ENCODE results near the gene TULP3.

Gene TULP3

GRCh38 chr12:2979806-2980205 is 89.1 kb downstream of the TULP3 start:
- H3K4me1 Mint-ChIP-seq: peaks cover 32% of the 10 kb centered on the region
- H3K27ac Mint-ChIP-seq: no peak overlapping the region
- H3K36me3 Mint-ChIP-seq (ENCODE audit: low read depth): peaks cover 18% of the 10 kb centered on the region
- DNase-seq: no peak
- H3K4me3 Mint-ChIP-seq: no peak overlapping the region
- no peaks in the 10 kb centered on the region for H3K9me3 Mint-ChIP-seq
- TF ChIP-seq CTCF (IDR thresholded peaks at IDR 0.05): no peak
- peaks cover 3% of the 10 kb centered on the region for H3K27me3 Mint-ChIP-seq (ENCODE audit: low read depth, poor library complexity)

GRCh38 chr12:2980630-2981029 is 89.9 kb downstream of the TULP3 start:
- Mint-ChIP-seq H3K27ac (no peak overlapping the region), H3K9me3 (no peaks in the 10 kb centered on the region)
- no peak for DNase-seq

DNA sequence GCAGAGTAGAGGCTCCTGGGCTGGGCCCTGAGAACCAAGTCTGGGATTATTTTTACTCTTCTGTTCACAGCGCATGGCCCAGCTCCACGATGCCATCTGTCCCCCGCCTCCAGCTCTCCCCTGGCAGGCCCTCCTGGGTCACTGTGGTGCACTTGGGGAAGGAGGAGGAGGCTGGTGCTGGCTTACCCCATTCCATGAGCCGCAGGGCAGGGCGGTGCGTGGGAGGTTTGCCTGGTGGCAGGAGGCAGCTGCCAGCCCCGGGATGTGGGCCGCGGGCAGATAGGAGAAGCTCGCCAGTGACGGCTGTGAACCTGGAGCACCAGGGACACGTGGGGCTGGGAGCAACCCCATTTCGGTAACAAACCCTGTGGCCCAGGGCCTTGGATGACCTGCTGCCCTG is 91.7 kb downstream of the TULP3 start:
- no peak for TF ChIP-seq CTCF (IDR thresholded peaks at IDR 0.05)
- Mint-ChIP-seq H3K9me3 (peaks cover 7% of the 10 kb centered on the region), H3K27ac (no peak overlapping the region)

More at GRCh38 chr12:2980630-2981029, 89.9 kb downstream of the TULP3 start:
- peaks cover 32% of the 10 kb centered on the region for H3K4me1 Mint-ChIP-seq
- H3K27me3 Mint-ChIP-seq (ENCODE audit: low read depth, poor library complexity): peaks cover 3% of the 10 kb centered on the region
- TF ChIP-seq CTCF (IDR thresholded peaks at IDR 0.05): no peak
- peaks cover 18% of the 10 kb centered on the region for H3K36me3 Mint-ChIP-seq (ENCODE audit: low read depth)
- no peak overlapping the region for H3K4me3 Mint-ChIP-seq

DNA sequence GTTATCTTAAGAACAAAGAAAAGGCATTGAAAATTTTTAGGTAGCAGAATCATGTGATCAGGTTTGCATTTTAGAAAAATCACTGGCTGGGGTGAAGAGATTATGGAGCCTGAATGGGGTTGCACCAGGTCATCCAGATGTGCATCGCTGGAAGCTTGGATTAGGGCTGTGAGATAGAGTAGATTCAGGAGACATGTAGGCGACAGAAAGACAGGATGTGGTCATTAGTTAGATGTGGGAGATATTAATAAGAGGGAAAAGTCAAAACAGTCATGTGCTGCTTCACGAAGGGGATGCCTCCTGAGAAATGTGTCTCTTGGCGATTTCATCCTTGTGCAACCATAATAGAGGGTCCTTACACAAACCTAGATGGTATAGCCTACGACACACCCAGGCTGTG is 93.6 kb downstream of the TULP3 start:
- H3K9me3 Mint-ChIP-seq: peaks cover 15% of the 10 kb centered on the region
- H3K36me3 Mint-ChIP-seq (ENCODE audit: low read depth): peaks cover 33% of the 10 kb centered on the region
- no peak for TF ChIP-seq CTCF (IDR thresholded peaks at IDR 0.05)
- H3K4me3 Mint-ChIP-seq: no peak overlapping the region
- H3K4me1 Mint-ChIP-seq: peaks cover 4% of the 10 kb centered on the region
- no peak for DNase-seq
- H3K27ac Mint-ChIP-seq: no peak overlapping the region
- peaks cover 3% of the 10 kb centered on the region for H3K27me3 Mint-ChIP-seq (ENCODE audit: low read depth, poor library complexity)

More for the DNA sequence above, 91.7 kb downstream of the TULP3 start:
- no peak for DNase-seq
- peaks cover 3% of the 10 kb centered on the region for H3K27me3 Mint-ChIP-seq (ENCODE audit: low read depth, poor library complexity)
- peaks cover 26% of the 10 kb centered on the region for H3K36me3 Mint-ChIP-seq (ENCODE audit: low read depth)
- H3K4me1 Mint-ChIP-seq: peaks cover 19% of the 10 kb centered on the region
- no peak overlapping the region for H3K4me3 Mint-ChIP-seq

DNA sequence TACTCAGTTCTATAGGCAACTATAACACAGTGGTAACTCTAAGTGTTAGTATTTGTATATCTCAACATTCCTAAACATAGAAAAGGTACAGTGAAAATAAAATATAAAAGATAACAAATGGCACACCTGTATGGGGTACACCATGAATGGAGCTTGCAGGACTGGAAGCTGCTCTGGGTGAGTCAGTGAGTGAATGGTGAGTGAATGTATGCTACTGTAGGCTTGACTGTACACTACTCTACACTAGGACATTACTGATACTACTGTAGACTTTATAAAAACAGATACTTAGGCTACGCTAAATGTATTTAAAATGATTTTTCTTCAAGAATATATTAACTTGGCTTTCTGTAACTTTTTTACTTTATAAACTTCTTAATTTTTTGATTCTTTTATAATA is 94.0 kb downstream of the TULP3 start:
- TF ChIP-seq CTCF (IDR thresholded peaks at IDR 0.05): no peak
- peaks cover 33% of the 10 kb centered on the region for H3K36me3 Mint-ChIP-seq (ENCODE audit: low read depth)
- peaks cover 3% of the 10 kb centered on the region for H3K27me3 Mint-ChIP-seq (ENCODE audit: low read depth, poor library complexity)
- no peak overlapping the region for H3K4me3 Mint-ChIP-seq
- H3K9me3 Mint-ChIP-seq: peaks cover 20% of the 10 kb centered on the region
- DNase-seq: no peak
- H3K4me1 Mint-ChIP-seq: peaks cover 1% of the 10 kb centered on the region
- H3K27ac Mint-ChIP-seq: no peak overlapping the region

- Mint-ChIP-seq H3K4me3 (no peak overlapping the region), H3K27me3 (ENCODE audit: low read depth, poor library complexity) (peaks cover 3% of the 10 kb centered on the region), H3K36me3 (ENCODE audit: low read depth) (peaks cover 36% of the 10 kb centered on the region), H3K9me3 (peaks cover 24% of the 10 kb centered on the region), H3K27ac (no peak overlapping the region), H3K4me1 (peaks cover 6% of the 10 kb centered on the region)
- no peak for DNase-seq
- no peak for TF ChIP-seq CTCF (IDR thresholded peaks at IDR 0.05)
Observed at GRCh38 chr12:2986876-2987275, 96.2 kb downstream of the TULP3 start.

Data from nephron progenitor cell (in vitro differentiated cells).